Measurements from ENCODE around the gene CACNA1B. TPM values are rescaled to one million over a fixed set of nuclear protein-coding genes. Genes with fewer than 3 reads are reported as not detected.
"Not testable (repeated sequence)": the region's sequence is repeated elsewhere in the genome, so short reads cannot be mapped to it uniquely, and the experiment has no call there.

The CACNA1B gene
- total and polyA plus RNA-seq, 9 of the 15 experiments (the other 6 are each of a cell fraction or from before 2014, with no cell fraction given) = 0.01 to 0.04 TPM; not detected in 7

GRCh38 chr9:138017200-138017599 lies 139.6 kb downstream of the CACNA1B start (continued):
- TF ChIP-seq TCF7 (IDR thresholded peaks at IDR 0.05; ENCODE audit: borderline replicate concordance) = no peak
- no peak for TF ChIP-seq ZNF75A (CRISPR knock-in tag; IDR thresholded peaks at IDR 0.05)
- no peak for TF ChIP-seq JUNB (CRISPR knock-in tag; conservative IDR thresholded peaks at IDR 0.05)
- TF ChIP-seq PHTF2 (CRISPR knock-in tag; IDR thresholded peaks at IDR 0.05) = no peak
- TF ChIP-seq UBTF (IDR thresholded peaks at IDR 0.05; ENCODE audit: borderline replicate concordance in 1 of 2, low read depth in 2 of 2, low read length in 2 of 2) = no peak
- no peak for TF ChIP-seq ASH1L (IDR thresholded peaks at IDR 0.05; ENCODE audit: borderline replicate concordance, low read depth, partially characterized antibody)
- TF ChIP-seq SMAD1 (IDR thresholded peaks at IDR 0.05; ENCODE audit: low read depth, low read length, partially characterized antibody) = no peak

- WGBS (ENCODE audit: insufficient coverage, low coverage, missing lambda C conversion rate) = 4% methylated on average over 7 of the region's 10 CpGs
- POLR2A ChIA-PET = not testable (repeated sequence)
Observed at GRCh38 chr9:138019514-138019913, 141.9 kb downstream of the CACNA1B start.

More at GRCh38 chr9:138019514-138019913, 141.9 kb downstream of the CACNA1B start:
- CTCF ChIA-PET (ENCODE audit: low intra/inter-chr PET ratio); BruUV-seq (replicated peaks); H3K9ac ChIP-seq (ENCODE audit: insufficient read depth in 1 of 2, low read depth in 2 of 2, low read length in 2 of 2); H3K4me2 ChIP-seq (ENCODE audit: insufficient read depth, low read length); intact Hi-C loops (cut with micrococcal nuclease); DNase-seq (ENCODE audit: extremely low read depth in 1 of 4, low spot score in 3 of 4); ATAC-seq; in situ Hi-C loops (cut with MboI); H2AFZ ChIP-seq (ENCODE audit: low read depth, low read length); H3K9me3 ChIP-seq (replicated peaks; ENCODE audit: control insufficient read depth, insufficient read depth, low read depth, low read length); FAIRE-seq; H4K20me1 ChIP-seq (replicated peaks; ENCODE audit: control insufficient read depth, insufficient read depth, low read length); H3K27ac ChIP-seq (ENCODE audit: extremely low read depth, low read depth, low read length); H3K79me2 ChIP-seq (ENCODE audit: control insufficient read depth, insufficient read depth, low read length); H3K36me3 ChIP-seq (ENCODE audit: control insufficient read depth, insufficient read depth, low read length); H3K4me3 ChIP-seq; H3K9me1 ChIP-seq (ENCODE audit: control insufficient read depth, insufficient read depth, low read length): not testable (repeated sequence)
- Histone ChIP-seq H3K4me1 (replicated peaks in 1 of 2; ENCODE audit: control insufficient read depth in 2 of 2, insufficient read depth in 2 of 2, low read length in 2 of 2) (peaks cover 0 to 21% of the 10 kb centered on the region in 2 experiments; a peak in 2 of 5 replicates), H3K27me3 (ENCODE audit: control insufficient read depth in 2 of 2, insufficient read depth in 2 of 2, low read length in 2 of 2) (peaks cover 7 to 63% of the 10 kb centered on the region in 2 experiments; a peak in 4 of 5 replicates)
